Natural killer cell (primary cell): ENCODE measurements around the gene CRTC1. TPM values are rescaled to one million over a fixed set of nuclear protein-coding genes. Genes with fewer than 3 reads are reported as not detected.

Experiments
- ATAC-seq, 3 donors: fragments of 150-1000 bp in 2 of 3; fragments of 200-7000 bp in 1 of 3; cut with Tn5 transposase; 1 replicate in 1 of 3; 2 replicates in 2 of 3; pipeline ENCODE4 v1.10.0; 2021; ENCODE audit warnings: mild to moderate bottlenecking in 2 of 3, moderate library complexity in 2 of 3
- DNase-seq, 2 donors: peaks; one replicate each; pipeline versions ENCODE4 v3.0.0 to v3.0.0-alpha.2; 2013 to 2021; ENCODE audit warnings: mixed read lengths in 1 of 2
- H3K27ac ChIP-seq: one replicate; pipeline ENCODE4 v1.5.1; 2013; ENCODE audit warnings: mild to moderate bottlenecking, low read length
- H3K27me3 ChIP-seq: one replicate; pipeline ENCODE4 v1.6.1; 2013; ENCODE audit warnings: low read length; ENCODE audit not compliant: control insufficient read depth, insufficient read depth
- H3K36me3 ChIP-seq: one replicate; pipeline ENCODE4 v1.6.1; 2013; ENCODE audit warnings: low read length; ENCODE audit not compliant: control insufficient read depth, insufficient read depth
- H3K4me1 ChIP-seq: one replicate; pipeline ENCODE4 v1.6.1; 2013; ENCODE audit warnings: low read length; ENCODE audit not compliant: control insufficient read depth, insufficient read depth
- H3K4me3 ChIP-seq: one replicate; pipeline ENCODE4 v1.5.1; 2013; ENCODE audit warnings: low read length
- H3K9me3 ChIP-seq: one replicate; pipeline ENCODE4 v1.6.1; 2013; ENCODE audit warnings: low read length; ENCODE audit not compliant: control insufficient read depth, insufficient read depth
- H3K27ac Mint-ChIP-seq, 2 donors: one replicate each; pipeline ENCODE4 v1.8.0; 2022; ENCODE audit warnings: mild to moderate bottlenecking in 2 of 2, mixed read lengths in 2 of 2, moderate library complexity in 1 of 2
- H3K27me3 Mint-ChIP-seq, 2 donors: one replicate each; pipeline ENCODE4 v1.8.0; 2022; ENCODE audit warnings: low read depth in 2 of 2, mixed read lengths in 2 of 2
- H3K36me3 Mint-ChIP-seq: one replicate; pipeline ENCODE4 v1.8.0; 2022; ENCODE audit warnings: mixed read lengths
- H3K4me1 Mint-ChIP-seq, 2 donors: one replicate each; pipeline ENCODE4 v1.8.0; 2022; ENCODE audit warnings: mixed read lengths in 2 of 2
- H3K4me3 Mint-ChIP-seq: one replicate; pipeline ENCODE4 v1.8.0; 2022; ENCODE audit warnings: mild to moderate bottlenecking, moderate library complexity, mixed read lengths
- H3K9me3 Mint-ChIP-seq, 2 donors: one replicate each; pipeline ENCODE4 v1.8.0; 2022; ENCODE audit warnings: mixed read lengths in 2 of 2
- WGBS: methylation state at CpG from one replicate; pipeline ENCODE4 v1.1.7; 2013; ENCODE audit warnings: missing lambda C conversion rate; ENCODE audit not compliant: insufficient coverage; 5-methylcytosine and 5-hydroxymethylcytosine counted together
- intact Hi-C: fragments of 100-400 bp; cut with micrococcal nuclease; formaldehyde crosslinking; loops from one replicate; pipeline ENCODE4 v1.14.2; 2022
- total RNA-seq, 4 donors: library from RNA; stranded (reverse); fragments of 120-200 nt in 1 of 4; gene quantifications; one replicate each; pipeline versions ENCODE4 v1.2.3 to v1.2.4, GENCODE V29; 2013 to 2022
- TF ChIP-seq, protein P1 (sequence below): fragments of 200-600 bp; IDR thresholded peaks from one replicate; pipeline ENCODE4 v1.8.0; 2022; ENCODE audit warnings: antibody characterized with exemption

Gene CRTC1
- total RNA-seq, 3 donors from 2014 or later (not counting 1 experiment from before 2014, with no cell fraction given): 14.1 to 17.0 (median 14.3) TPM

DNA sequence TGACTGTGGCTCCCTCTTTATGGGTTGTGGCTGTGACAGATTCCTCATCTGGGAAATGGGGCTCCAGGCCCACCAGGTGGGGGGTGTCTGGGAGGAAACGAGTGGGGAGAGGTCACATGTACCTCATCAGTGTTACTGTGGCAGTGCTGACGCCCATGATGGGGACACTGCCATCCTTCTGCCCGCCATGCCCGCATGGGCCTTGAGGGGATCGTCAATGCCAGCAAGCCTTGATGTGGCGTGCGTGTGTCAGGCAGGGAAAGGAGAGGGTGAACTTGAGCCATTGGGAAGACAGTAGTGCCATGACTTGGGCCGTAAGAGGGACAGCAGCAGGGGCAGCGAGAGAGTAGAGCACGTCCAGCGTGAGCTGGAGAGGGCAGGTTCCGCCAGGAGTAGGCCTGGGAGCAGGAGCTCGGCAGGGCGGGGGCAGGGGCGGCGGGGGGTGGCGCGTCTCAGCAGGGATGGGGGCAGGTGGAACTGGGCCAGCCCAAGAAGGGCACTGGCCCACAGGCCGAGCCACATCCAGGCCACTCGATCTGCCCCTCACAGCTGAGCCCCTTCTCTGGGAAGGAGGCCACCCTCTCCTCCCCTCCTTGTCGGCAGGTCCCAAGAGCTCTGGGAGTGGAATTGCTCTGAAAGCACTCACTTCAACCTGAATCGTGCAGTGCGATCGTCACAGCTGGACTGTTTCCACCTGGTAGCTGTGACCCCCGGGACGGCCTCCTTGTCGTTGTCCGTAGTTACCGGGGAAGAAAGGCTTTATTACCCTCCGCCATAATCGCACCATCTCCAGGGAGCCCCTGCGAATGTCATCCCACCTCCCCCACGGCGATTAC lies 36.7 kb upstream of the CRTC1 start:
- Mint-ChIP-seq H3K4me3 (no peak overlapping the region), H3K36me3 (no peaks in the 10 kb centered on the region), H3K9me3 (no peaks in the 10 kb centered on the region), H3K27ac (no peak overlapping the region), H3K4me1 (peaks cover 21 to 37% of the 10 kb centered on the region in 2 donors), H3K27me3 (no peaks in the 10 kb centered on the region)
- no peaks in the 10 kb centered on the region for H3K27me3 ChIP-seq
- ATAC-seq (no peak), DNase-seq (no peak)
- intact Hi-C loops: no loop called here
- H3K27ac ChIP-seq: no peak overlapping the region
- H3K9me3 ChIP-seq: no peaks in the 10 kb centered on the region
- 97% methylated on average over 33 of the region's 34 CpGs for WGBS
- H3K4me3 ChIP-seq: no peak overlapping the region
- TF ChIP-seq, protein P1, sequence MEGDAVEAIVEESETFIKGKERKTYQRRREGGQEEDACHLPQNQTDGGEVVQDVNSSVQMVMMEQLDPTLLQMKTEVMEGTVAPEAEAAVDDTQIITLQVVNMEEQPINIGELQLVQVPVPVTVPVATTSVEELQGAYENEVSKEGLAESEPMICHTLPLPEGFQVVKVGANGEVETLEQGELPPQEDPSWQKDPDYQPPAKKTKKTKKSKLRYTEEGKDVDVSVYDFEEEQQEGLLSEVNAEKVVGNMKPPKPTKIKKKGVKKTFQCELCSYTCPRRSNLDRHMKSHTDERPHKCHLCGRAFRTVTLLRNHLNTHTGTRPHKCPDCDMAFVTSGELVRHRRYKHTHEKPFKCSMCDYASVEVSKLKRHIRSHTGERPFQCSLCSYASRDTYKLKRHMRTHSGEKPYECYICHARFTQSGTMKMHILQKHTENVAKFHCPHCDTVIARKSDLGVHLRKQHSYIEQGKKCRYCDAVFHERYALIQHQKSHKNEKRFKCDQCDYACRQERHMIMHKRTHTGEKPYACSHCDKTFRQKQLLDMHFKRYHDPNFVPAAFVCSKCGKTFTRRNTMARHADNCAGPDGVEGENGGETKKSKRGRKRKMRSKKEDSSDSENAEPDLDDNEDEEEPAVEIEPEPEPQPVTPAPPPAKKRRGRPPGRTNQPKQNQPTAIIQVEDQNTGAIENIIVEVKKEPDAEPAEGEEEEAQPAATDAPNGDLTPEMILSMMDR: no peak
- H3K36me3 ChIP-seq: no peaks in the 10 kb centered on the region
- H3K4me1 ChIP-seq: peaks cover 37% of the 10 kb centered on the region

DNA sequence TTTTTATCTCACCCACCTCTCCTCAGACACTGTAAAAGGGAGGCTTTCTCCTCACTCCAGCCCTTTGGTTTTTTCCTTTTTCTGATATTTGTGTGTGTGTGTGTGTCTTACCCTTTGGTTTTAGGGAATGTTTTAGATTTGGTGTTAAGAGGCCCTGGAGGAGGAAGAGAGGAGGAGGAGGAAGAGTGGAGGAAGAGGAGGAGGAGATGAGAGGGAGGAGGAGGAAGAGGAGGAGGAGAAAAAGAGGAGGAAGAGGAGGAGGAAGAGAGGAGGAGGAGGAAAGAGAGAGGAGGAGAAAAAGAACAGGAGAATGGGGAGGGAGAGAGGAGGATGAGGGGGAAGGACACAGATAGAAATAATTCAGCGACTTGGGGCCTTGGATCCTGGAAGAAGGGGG lies 36.1 kb upstream of the CRTC1 start:
- H3K9me3 ChIP-seq: no peaks in the 10 kb centered on the region
- no peak overlapping the region for H3K4me3 ChIP-seq
- Mint-ChIP-seq H3K27me3 (no peaks in the 10 kb centered on the region), H3K4me3 (no peak overlapping the region), H3K27ac (no peak overlapping the region), H3K4me1 (peaks cover 21 to 40% of the 10 kb centered on the region in 2 donors), H3K36me3 (no peaks in the 10 kb centered on the region), H3K9me3 (no peaks in the 10 kb centered on the region)
- no peak for DNase-seq
- TF ChIP-seq, protein P1: no peak
- H3K27me3 ChIP-seq: no peaks in the 10 kb centered on the region
- ATAC-seq: no peak
- intact Hi-C loops: no loop called here
- H3K27ac ChIP-seq: no peak overlapping the region
- peaks cover 37% of the 10 kb centered on the region for H3K4me1 ChIP-seq
- H3K36me3 ChIP-seq: no peaks in the 10 kb centered on the region
- 92% methylated on average over 1 of the region's 1 CpG for WGBS

DNA sequence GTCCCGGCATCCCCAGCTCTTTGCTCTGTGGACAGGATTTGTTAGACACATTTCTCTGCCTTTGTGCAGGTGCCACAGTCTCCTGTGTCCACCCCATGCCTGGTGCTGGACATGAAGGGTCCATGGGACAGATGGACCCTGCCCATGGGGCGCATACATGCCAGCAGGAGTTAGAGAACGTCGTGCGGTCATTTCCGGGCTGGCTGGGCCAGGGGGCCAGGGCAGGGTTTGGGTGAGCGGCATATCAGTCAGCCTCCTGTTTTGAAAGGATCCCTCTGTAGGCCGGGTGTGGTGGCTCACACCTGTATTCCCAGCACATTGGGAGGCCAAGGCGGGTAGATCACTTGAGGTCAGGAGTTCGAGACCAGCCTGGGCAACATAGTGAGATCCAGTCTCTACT lies 35.7 kb upstream of the CRTC1 start:
- Histone ChIP-seq H3K27me3 (no peaks in the 10 kb centered on the region), H3K27ac (no peak overlapping the region), H3K9me3 (no peaks in the 10 kb centered on the region), H3K36me3 (no peaks in the 10 kb centered on the region), H3K4me1 (peaks cover 37% of the 10 kb centered on the region), H3K4me3 (no peak overlapping the region)
- H3K9me3 Mint-ChIP-seq: no peaks in the 10 kb centered on the region
- WGBS: 94% methylated on average over 10 of the region's 10 CpGs
- no peak overlapping the region for H3K27ac Mint-ChIP-seq
- intact Hi-C loops: no loop called here
- DNase-seq: no peak
- no peak for ATAC-seq
- TF ChIP-seq, protein P1: no peak
- H3K4me3 Mint-ChIP-seq: no peak overlapping the region
- H3K4me1 Mint-ChIP-seq: peaks cover 21 to 40% of the 10 kb centered on the region in 2 donors
- H3K27me3 Mint-ChIP-seq: no peaks in the 10 kb centered on the region
- H3K36me3 Mint-ChIP-seq: no peaks in the 10 kb centered on the region

DNA sequence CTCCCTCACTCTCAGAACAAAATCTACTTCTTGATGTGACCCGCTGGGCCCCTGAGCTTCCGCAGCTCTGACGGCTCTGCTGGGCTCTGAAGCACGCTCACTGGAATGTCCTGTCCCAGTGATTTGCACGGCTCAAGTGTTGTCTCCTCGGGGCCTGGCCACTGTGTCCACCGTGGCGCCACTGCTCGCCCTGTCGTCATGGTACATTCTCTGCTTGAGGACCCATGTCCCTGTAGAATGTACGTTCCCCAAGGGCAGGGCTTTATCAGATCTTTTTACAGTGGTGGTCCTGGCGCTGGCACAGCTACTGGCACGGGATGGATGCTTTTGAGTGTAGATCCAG lies 34.5 kb upstream of the CRTC1 start:
- H3K36me3 ChIP-seq: no peaks in the 10 kb centered on the region
- Mint-ChIP-seq H3K36me3 (no peaks in the 10 kb centered on the region), H3K27ac (peak overlapping the region; percentile 36 to 86), H3K27me3 (no peaks in the 10 kb centered on the region), H3K4me3 (peak overlapping the region; percentile 83), H3K9me3 (no peaks in the 10 kb centered on the region), H3K4me1 (peaks cover 20 to 41% of the 10 kb centered on the region in 2 donors)
- intact Hi-C loops: no loop called here
- no peaks in the 10 kb centered on the region for H3K9me3 ChIP-seq
- peaks cover 37% of the 10 kb centered on the region for H3K4me1 ChIP-seq
- H3K4me3 ChIP-seq: no peak overlapping the region
- H3K27ac ChIP-seq: no peak overlapping the region
- ATAC-seq (no peak), DNase-seq (no peak)
- TF ChIP-seq, protein P1: no peak
- H3K27me3 ChIP-seq: no peaks in the 10 kb centered on the region
- 81% methylated on average over 13 of the region's 13 CpGs for WGBS
